ENCODE data around the gene FOXC1. TPM values are rescaled to one million over a fixed set of nuclear protein-coding genes. Genes with fewer than 3 reads are reported as not detected.

FOXC1 gene
- total RNA-seq, 1 donor from 2014 or later, result 27.6 TPM

DNA sequence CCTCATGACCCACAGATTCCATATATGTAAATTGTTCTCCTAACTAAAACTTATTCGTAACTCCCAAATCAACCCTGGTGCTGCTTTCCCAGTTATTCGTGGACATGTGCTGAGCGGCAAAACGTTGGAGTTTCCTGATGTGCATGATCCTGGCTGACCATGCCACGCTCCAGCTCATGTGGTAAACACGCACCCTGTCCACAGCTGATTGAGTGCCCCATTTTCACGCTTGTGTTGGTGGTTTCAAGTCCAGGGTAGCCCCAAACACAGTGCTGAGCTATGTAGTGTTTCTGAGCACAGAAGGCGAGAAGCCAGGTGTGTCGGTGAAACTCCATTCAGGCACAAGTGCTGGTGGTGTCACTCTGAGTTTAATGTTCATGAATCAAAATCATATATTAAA is 19.1 kb upstream of the FOXC1 start:
- no peak overlapping the region for H3K4me3 ChIP-seq (ENCODE audit: low read depth, low read length)
- peaks cover 23% of the 10 kb centered on the region for H3K27me3 ChIP-seq (ENCODE audit: control insufficient read depth, insufficient read depth, low read length)
- no peak for DNase-seq (ENCODE audit: low read depth)
- TF ChIP-seq, protein P1, sequence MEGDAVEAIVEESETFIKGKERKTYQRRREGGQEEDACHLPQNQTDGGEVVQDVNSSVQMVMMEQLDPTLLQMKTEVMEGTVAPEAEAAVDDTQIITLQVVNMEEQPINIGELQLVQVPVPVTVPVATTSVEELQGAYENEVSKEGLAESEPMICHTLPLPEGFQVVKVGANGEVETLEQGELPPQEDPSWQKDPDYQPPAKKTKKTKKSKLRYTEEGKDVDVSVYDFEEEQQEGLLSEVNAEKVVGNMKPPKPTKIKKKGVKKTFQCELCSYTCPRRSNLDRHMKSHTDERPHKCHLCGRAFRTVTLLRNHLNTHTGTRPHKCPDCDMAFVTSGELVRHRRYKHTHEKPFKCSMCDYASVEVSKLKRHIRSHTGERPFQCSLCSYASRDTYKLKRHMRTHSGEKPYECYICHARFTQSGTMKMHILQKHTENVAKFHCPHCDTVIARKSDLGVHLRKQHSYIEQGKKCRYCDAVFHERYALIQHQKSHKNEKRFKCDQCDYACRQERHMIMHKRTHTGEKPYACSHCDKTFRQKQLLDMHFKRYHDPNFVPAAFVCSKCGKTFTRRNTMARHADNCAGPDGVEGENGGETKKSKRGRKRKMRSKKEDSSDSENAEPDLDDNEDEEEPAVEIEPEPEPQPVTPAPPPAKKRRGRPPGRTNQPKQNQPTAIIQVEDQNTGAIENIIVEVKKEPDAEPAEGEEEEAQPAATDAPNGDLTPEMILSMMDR (IDR thresholded peaks at IDR 0.05; ENCODE audit: insufficient read depth, low read length, poor library complexity, severe bottlenecking), result no peak
- no peaks in the 10 kb centered on the region for H3K36me3 ChIP-seq (ENCODE audit: control insufficient read depth, insufficient read depth, low read length)

DNA sequence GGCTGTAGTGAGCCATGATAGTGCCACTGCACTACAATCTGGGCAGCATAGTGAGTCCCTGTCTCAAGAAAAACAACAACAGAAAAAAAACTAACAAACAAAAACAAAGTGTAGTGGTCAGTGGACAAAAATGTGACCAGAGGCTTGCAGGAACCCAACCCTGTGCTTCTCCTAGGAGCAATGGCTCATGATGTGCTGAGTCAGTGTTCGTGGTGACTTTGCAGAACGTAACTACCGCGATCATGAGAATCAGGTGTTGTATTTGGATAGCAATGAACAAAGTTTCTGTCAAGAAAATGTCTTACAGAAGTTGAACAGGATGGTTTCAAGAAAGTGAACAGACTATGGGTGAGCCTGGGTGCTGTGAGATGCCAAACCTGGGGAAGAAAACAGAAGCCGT is 18.5 kb upstream of the FOXC1 start:
- TF ChIP-seq, protein P1 (IDR thresholded peaks at IDR 0.05; ENCODE audit: insufficient read depth, low read length, poor library complexity, severe bottlenecking), result no peak
- Histone ChIP-seq H3K36me3 (ENCODE audit: control insufficient read depth, insufficient read depth, low read length) (no peaks in the 10 kb centered on the region), H3K27me3 (ENCODE audit: control insufficient read depth, insufficient read depth, low read length) (peaks cover 23% of the 10 kb centered on the region), H3K4me3 (ENCODE audit: low read depth, low read length) (no peak overlapping the region)
- no peak for DNase-seq (ENCODE audit: low read depth)

DNA sequence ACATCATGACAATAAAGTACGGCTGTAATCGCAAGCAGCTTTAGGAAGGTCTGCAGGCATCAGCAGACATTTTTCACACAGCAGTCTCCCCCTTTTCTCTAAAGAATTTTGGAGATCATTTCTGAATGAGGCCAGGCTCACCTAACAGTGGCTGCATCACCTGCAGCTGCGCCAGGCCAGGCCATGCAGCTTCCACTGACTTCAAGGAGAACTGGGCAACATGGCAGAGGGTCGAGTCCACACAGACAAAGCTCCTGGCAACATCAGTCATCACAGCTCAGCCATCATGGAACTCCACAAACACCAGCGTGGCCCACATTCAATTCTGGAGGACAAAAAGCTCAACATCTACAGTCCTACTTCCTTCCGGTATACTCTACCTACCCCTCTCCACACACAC is 17.8 kb upstream of the FOXC1 start:
- H3K36me3 ChIP-seq (ENCODE audit: control insufficient read depth, insufficient read depth, low read length), result no peaks in the 10 kb centered on the region
- DNase-seq (ENCODE audit: low read depth), result no peak
- peaks cover 23% of the 10 kb centered on the region for H3K27me3 ChIP-seq (ENCODE audit: control insufficient read depth, insufficient read depth, low read length)
- TF ChIP-seq, protein P1 (IDR thresholded peaks at IDR 0.05; ENCODE audit: insufficient read depth, low read length, poor library complexity, severe bottlenecking), result no peak
- H3K4me3 ChIP-seq (ENCODE audit: low read depth, low read length), result no peak overlapping the region

DNA sequence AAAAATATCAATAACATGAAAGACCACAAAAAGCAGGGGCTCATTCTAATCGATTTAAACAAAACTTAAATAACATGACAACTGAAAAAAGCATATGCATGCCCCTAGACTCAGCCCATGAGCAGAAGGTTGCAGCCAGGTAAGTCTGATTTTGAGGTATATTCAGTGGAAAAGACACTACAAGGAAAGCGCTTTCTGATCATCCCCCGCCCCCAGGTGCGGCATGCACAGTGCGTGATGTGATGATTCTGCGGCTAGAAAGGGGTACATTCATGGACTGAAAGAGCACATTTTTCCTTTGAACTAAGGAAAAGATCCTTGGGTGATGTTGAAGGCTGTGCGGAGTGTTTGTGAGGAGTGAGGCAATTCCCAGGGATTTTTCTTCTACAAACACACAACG is 16.9 kb upstream of the FOXC1 start:
- Histone ChIP-seq H3K4me3 (ENCODE audit: low read depth, low read length) (no peak overlapping the region), H3K27me3 (ENCODE audit: control insufficient read depth, insufficient read depth, low read length) (peaks cover 23% of the 10 kb centered on the region), H3K36me3 (ENCODE audit: control insufficient read depth, insufficient read depth, low read length) (no peaks in the 10 kb centered on the region)
- no peak for DNase-seq (ENCODE audit: low read depth)
- TF ChIP-seq, protein P1 (IDR thresholded peaks at IDR 0.05; ENCODE audit: insufficient read depth, low read length, poor library complexity, severe bottlenecking), result no peak

DNA sequence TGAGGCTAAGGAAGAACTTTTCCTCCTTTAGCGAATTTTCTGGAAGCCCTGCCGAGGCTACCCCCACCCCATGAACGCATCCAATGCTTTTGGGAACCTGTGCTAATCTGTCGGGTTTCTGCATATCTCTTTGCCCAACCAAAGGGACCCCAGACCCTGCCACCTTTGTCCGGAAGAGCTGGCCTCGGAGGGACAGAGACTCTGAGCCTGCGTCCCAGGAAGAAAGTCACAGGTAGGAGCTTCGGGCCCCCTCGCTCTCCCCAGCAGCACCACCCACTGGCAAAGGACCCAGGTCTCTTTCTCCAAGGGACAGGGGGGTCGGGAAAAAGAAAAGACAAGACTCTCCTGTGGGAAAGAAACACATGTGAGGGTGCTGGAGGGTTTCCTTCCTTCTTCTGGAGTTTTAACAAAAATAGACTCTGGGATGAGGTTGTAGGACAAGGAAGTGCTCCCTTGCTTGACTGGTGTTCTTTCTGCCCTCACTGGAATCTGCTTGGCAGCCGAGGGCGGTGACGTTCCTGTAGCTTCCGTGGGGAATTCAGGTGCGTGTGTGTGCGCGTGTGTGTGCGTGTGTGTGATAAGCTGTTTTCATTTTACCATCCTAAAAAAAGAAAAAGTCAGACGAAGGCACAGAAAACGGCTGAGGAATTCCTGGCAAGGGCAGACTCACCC is 16.3 kb upstream of the FOXC1 start:
- Histone ChIP-seq H3K36me3 (ENCODE audit: control insufficient read depth, insufficient read depth, low read length) (no peaks in the 10 kb centered on the region), H3K27me3 (ENCODE audit: control insufficient read depth, insufficient read depth, low read length) (peaks cover 23% of the 10 kb centered on the region), H3K4me3 (ENCODE audit: low read depth, low read length) (no peak overlapping the region)
- TF ChIP-seq, protein P1 (IDR thresholded peaks at IDR 0.05; ENCODE audit: insufficient read depth, low read length, poor library complexity, severe bottlenecking), result no peak
- DNase-seq (ENCODE audit: low read depth), result no peak

DNA sequence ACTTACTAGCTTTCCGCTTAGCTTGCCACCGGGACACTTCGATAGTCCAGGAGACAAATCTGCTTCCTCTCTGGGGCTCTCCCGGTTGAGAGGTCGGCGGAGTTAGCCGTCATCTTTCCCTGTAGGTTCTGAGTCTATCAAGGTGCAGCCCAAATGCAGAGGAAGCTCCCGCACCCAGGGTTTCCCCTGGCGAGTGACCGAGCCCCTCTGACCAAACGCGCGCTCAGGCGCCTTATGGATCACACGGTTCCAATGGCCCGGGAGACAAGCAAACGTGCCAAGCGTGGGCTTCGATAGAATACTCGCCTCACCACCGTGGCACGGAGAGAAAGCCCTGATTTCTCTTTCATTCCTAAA is 15.8 kb upstream of the FOXC1 start:
- H3K27me3 ChIP-seq (ENCODE audit: control insufficient read depth, insufficient read depth, low read length), result peaks cover 23% of the 10 kb centered on the region
- H3K36me3 ChIP-seq (ENCODE audit: control insufficient read depth, insufficient read depth, low read length), result no peaks in the 10 kb centered on the region
- TF ChIP-seq, protein P1 (IDR thresholded peaks at IDR 0.05; ENCODE audit: insufficient read depth, low read length, poor library complexity, severe bottlenecking), result no peak
- H3K4me3 ChIP-seq (ENCODE audit: low read depth, low read length), result no peak overlapping the region
- no peak for DNase-seq (ENCODE audit: low read depth)

All from kidney epithelial cell (primary cell).